ENCODE results near the gene PROSER3. TPM values are rescaled to one million over a fixed set of nuclear protein-coding genes. Genes with fewer than 3 reads are reported as not detected.

The PROSER3 gene
- total and polyA plus RNA-seq, 2 of the 13 experiments (the other 11 are each of a cell fraction or from before 2014, with no cell fraction given): 5.1 to 5.7 TPM

DNA sequence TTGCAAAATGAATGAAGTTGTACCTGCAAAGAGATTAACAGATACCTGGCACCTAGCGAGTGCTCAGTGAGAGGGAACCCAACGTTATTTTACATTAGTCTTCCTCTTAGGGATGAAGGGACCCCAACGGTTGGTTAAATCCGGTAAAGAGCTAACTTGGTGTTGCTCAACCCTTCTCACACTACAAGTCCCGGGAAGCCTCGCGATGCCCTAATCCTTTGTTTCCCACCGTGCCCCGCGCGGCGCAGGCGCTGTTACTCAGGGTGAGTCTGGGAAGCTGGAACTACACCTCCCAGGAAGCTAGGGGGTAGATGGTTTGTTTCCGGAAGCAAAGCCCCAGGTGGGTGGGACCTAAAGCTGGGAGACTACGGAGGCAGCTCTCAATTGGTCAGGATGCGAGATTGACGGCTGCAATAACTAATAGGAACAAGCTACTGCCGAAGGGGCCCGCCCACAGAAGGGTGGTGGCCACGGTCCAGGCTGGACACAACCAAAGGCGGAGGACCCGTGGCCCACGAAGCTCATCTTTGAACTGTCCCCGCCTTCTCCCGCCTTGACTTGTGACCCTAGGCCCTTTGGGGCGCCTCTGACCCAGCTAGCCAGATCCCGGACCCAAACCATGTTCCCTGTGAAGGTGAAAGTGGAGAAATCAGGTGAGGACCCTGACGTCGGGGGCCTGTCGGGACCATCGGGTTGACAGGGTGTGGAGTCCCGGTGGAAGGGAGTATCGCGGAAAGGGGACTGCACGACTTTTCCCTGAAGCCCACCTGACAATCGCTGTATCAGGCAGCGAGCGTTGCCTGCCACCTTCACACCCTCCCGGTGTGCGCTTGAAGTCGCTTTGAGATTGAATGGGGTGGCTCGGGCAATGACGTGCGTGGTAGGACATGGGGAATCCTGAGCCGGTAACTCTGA lies 9.6 kb upstream of the PROSER3 start, which contains the start of gene LIN37 (continued):
- TF ChIP-seq, protein P1, sequence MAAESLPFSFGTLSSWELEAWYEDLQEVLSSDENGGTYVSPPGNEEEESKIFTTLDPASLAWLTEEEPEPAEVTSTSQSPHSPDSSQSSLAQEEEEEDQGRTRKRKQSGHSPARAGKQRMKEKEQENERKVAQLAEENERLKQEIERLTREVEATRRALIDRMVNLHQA (CRISPR knock-in tag; IDR thresholded peaks at IDR 0.05): no peak
- no peak for TF ChIP-seq ZBTB3 (CRISPR knock-in tag; IDR thresholded peaks at IDR 0.05; ENCODE audit: borderline replicate concordance, low read depth)

DNA sequence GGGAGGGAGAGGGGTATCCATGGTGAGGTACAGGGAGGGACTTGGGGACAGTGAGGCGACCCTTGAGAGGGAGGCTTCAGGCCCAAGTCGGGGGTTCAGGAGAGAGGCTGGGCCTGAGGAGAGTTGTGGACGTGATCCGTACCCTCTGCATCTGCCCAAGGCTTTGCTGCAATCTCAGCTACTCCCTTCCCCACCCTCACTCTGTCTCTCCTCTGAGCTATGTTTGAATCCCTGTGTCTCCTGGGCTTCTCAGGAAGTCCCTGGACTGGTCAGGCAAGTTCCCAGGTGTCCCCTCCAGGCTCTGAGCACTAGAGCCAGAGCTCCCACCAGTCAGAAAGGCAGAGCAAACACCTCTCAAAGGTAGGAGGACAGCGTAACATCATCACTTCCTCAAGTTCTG lies 7.8 kb upstream of the PROSER3 start:
- 92% methylated on average over 5 of the region's 5 CpGs for WGBS (ENCODE audit: low lambda C conversion rate)
- CTCF ChIA-PET (ENCODE audit: low intra/inter-chr PET ratio, low total read pairs): no interaction called here
- Histone ChIP-seq H3K79me2 (ENCODE audit: insufficient read depth, low read length) (peaks cover 20% of the 10 kb centered on the region), H3K27me3 (ENCODE audit: control insufficient read depth in 1 of 2, insufficient read depth in 2 of 2, low read length in 2 of 2) (no peaks in the 10 kb centered on the region; a peak in 1 of 5 replicates), H3K4me3 (replicated peaks in 1 of 3; ENCODE audit: insufficient read depth in 1 of 3, low read depth in 2 of 3, low read length in 3 of 3) (no peak overlapping the region), H3K4me1 (ENCODE audit: insufficient read depth, low read length) (peaks cover 32% of the 10 kb centered on the region), H2AFZ (ENCODE audit: low read length) (no peak overlapping the region), H3K36me3 (replicated peaks in 1 of 2; ENCODE audit: control insufficient read depth in 1 of 2, insufficient read depth in 2 of 2, low read length in 2 of 2) (peaks cover 3 to 20% of the 10 kb centered on the region in 2 experiments; a peak in 3 of 5 replicates), H4K20me1 (ENCODE audit: insufficient read depth, low read length) (no peaks in the 10 kb centered on the region), H3K9me3 (ENCODE audit: low read length) (no peaks in the 10 kb centered on the region), H3K4me2 (ENCODE audit: low read depth, low read length) (no peak overlapping the region; the same call in 1 of the 2 replicates), H3K27ac (ENCODE audit: extremely low read length, insufficient read depth, low read length) (no peak overlapping the region), H3K9ac (ENCODE audit: insufficient read depth, low read depth, low read length) (no peak overlapping the region)
- POLR2A ChIA-PET: no interaction called here
- intact Hi-C loops (cut with micrococcal nuclease; ENCODE audit: unreplicated experiment): no loop called here
- no TSS peak for BruUV-seq (replicated peaks)
- FAIRE-seq: no peak
- no peak for ATAC-seq
- in situ Hi-C loops (cut with HindIII; ENCODE audit: extremely low pct_ligation_motif_present, low pct_unique_long_range_greater_than_20kb): no loop called here
- no peak for DNase-seq (ENCODE audit: low spot score)
- TF ChIP-seq, protein P2, sequence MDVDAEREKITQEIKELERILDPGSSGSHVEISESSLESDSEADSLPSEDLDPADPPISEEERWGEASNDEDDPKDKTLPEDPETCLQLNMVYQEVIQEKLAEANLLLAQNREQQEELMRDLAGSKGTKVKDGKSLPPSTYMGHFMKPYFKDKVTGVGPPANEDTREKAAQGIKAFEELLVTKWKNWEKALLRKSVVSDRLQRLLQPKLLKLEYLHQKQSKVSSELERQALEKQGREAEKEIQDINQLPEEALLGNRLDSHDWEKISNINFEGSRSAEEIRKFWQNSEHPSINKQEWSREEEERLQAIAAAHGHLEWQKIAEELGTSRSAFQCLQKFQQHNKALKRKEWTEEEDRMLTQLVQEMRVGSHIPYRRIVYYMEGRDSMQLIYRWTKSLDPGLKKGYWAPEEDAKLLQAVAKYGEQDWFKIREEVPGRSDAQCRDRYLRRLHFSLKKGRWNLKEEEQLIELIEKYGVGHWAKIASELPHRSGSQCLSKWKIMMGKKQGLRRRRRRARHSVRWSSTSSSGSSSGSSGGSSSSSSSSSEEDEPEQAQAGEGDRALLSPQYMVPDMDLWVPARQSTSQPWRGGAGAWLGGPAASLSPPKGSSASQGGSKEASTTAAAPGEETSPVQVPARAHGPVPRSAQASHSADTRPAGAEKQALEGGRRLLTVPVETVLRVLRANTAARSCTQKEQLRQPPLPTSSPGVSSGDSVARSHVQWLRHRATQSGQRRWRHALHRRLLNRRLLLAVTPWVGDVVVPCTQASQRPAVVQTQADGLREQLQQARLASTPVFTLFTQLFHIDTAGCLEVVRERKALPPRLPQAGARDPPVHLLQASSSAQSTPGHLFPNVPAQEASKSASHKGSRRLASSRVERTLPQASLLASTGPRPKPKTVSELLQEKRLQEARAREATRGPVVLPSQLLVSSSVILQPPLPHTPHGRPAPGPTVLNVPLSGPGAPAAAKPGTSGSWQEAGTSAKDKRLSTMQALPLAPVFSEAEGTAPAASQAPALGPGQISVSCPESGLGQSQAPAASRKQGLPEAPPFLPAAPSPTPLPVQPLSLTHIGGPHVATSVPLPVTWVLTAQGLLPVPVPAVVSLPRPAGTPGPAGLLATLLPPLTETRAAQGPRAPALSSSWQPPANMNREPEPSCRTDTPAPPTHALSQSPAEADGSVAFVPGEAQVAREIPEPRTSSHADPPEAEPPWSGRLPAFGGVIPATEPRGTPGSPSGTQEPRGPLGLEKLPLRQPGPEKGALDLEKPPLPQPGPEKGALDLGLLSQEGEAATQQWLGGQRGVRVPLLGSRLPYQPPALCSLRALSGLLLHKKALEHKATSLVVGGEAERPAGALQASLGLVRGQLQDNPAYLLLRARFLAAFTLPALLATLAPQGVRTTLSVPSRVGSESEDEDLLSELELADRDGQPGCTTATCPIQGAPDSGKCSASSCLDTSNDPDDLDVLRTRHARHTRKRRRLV (CRISPR knock-in tag; IDR thresholded peaks at IDR 0.05): no peak
- TF ChIP-seq, protein P3, sequence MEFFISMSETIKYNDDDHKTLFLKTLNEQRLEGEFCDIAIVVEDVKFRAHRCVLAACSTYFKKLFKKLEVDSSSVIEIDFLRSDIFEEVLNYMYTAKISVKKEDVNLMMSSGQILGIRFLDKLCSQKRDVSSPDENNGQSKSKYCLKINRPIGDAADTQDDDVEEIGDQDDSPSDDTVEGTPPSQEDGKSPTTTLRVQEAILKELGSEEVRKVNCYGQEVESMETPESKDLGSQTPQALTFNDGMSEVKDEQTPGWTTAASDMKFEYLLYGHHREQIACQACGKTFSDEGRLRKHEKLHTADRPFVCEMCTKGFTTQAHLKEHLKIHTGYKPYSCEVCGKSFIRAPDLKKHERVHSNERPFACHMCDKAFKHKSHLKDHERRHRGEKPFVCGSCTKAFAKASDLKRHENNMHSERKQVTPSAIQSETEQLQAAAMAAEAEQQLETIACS (CRISPR knock-in tag; IDR thresholded peaks at IDR 0.05): no peak
- no peak for TF ChIP-seq NCOA1 (CRISPR knock-in tag; IDR thresholded peaks at IDR 0.05)
- TF ChIP-seq ZNF235 (CRISPR knock-in tag; IDR thresholded peaks at IDR 0.05; ENCODE audit: borderline replicate concordance): no peak
- no peak for TF ChIP-seq ELF1 (CRISPR knock-in tag; IDR thresholded peaks at IDR 0.05)
- TF ChIP-seq ZNF329 (CRISPR knock-in tag; IDR thresholded peaks at IDR 0.05; ENCODE audit: low read depth): no peak
- no peak for TF ChIP-seq MAFF (IDR thresholded peaks at IDR 0.05; ENCODE audit: low read depth, low read length)
- no peak for TF ChIP-seq ZNF878 (CRISPR knock-in tag; IDR thresholded peaks at IDR 0.05)
- no peak for TF ChIP-seq ZNF83 (CRISPR knock-in tag; IDR thresholded peaks at IDR 0.05; ENCODE audit: borderline replicate concordance)
- TF ChIP-seq SAFB2 (CRISPR knock-in tag; IDR thresholded peaks at IDR 0.05; ENCODE audit: borderline replicate concordance, low read depth): no peak

Measured in HepG2 (cell line).